ENCODE data around the gene PCDHGA3.
"Not testable (repeated sequence)": the region's sequence is repeated elsewhere in the genome, so short reads cannot be mapped to it uniquely, and the experiment has no call there.

Gene PCDHGA3

DNA sequence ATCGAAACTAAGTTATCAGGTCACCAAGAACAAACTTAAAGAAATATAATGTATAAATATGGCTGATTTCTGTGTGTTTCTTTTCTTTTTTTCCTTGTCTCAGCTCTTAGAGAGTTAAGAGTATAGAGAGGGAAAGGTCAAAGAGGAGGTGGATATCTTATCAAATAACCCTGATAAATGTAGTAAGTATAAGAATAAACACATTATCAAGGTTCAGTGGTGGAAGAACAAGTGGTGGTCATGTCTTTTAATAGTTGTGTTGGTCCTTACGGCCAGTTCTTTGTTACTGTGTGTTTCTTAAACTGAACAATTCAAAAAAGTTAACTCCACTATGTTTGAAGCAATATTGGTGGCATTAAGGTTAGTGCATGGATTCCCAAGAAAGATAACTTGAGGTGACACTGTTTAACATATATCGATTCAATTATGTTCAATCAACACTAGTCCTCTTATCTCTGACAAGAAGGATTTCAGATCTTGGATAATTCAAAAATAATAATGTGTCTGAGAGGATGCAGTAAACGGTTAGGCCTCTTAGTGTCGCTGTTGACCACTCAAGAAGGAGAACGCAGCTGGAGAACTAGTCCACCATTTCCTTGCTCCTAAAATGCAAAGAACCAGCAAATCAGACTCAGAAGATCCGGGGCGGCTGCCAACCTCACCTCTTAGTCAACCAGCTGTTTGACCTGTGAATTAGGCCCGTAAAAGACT lies at the start of gene PCDHGA3:
TSS of gene PCDHGA3 (plus strand) at position 588 of the 711 bp plus-strand sequence. CDS start 205 bp downstream, outside the sequence.
- no peak for DNase-seq (ENCODE audit: low spot score)

GRCh38 chr5:141298376-141298775 lies 45.3 kb upstream of the PCDHGA3 start:
- DNase-seq (ENCODE audit: low spot score), result no peak

DNA sequence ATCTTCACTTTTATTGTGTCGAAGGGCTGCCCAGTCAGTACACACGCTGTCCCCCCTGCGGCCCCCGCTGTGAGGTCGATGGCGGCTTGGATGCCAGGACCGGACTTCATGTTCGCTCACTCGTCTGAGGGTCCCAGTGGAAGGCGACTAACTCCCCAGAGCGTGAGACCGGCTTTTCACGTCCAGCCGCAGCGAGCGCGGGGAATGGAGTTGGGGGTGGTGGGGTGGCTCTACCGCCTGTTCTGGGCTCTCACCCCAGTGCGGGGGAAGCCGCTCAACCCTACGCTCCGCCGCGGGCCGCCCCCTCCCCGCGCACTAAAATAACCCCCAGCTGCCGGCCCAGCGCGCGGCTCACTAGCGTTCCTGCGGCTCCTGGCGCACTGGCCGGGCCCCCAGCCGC lies 39.9 kb upstream of the PCDHGA3 start, which contains the start of gene SLC25A2:
TSS of gene SLC25A2 (minus strand) at position 294 of the 400 bp plus-strand sequence. CDS start at position 110, 184 bp downstream.
- DNase-seq (ENCODE audit: low spot score), result no peak

GRCh38 chr5:141306630-141307029 lies 37.0 kb upstream of the PCDHGA3 start:
- no peak for DNase-seq (ENCODE audit: low spot score)

DNA sequence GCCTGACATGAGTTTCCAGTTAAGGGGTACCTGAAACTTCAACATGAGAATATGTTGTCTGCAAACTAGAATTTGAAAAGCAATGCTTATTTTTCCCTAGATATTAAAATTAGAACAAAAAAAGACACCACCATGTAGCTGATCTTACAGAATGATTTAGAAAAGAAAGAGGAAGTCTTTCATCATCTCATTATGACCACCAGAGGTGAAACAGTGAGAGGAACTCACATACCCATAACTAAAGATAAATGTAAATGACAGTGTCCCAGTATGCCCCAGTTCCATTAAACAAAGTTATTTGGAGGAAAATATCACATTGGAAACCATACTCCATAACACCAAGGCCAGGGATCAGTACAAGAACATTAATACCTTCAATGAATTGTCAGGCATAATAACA lies 29.9 kb upstream of the PCDHGA3 start:
- DNase-seq (ENCODE audit: low spot score), result no peak

GRCh38 chr5:141316963-141317362 lies 26.7 kb upstream of the PCDHGA3 start:
- DNase-seq (ENCODE audit: low spot score), result not testable (repeated sequence)

GRCh38 chr5:141319202-141319601 lies 24.4 kb upstream of the PCDHGA3 start:
- DNase-seq (ENCODE audit: low spot score), result no peak

- no peak for DNase-seq (ENCODE audit: low spot score)
Measured at GRCh38 chr5:141319699-141320098, 23.9 kb upstream of the PCDHGA3 start.

- peak; percentile 64 for DNase-seq (ENCODE audit: low spot score)
Measured at GRCh38 chr5:141320225-141321169, 23.1 kb upstream of the PCDHGA3 start, which contains the start of gene TAF7. Gene TAF7, minus strand, starts transcription at chr5:141320784. Its CDS starts 740 bp downstream, at chr5:141320044.

DNA sequence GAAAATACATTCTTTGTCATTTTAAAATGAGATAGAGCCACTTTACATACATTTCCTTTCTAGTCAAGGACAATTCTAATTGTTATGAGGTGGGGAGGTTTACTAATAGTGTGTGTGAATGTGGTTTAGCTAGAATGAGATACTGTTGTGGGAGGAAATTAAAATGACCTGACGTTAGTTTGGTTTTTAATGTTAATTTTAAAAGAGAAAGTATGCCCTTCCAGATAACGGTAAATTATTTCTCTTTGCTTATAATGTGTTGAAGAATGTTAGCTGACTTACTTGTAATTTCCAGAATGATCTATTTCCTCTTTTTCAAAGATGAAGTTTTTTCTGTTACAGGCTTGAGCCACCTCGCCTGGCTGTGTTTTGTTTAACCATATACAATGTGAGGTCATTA lies 21.4 kb upstream of the PCDHGA3 start:
- no peak for DNase-seq (ENCODE audit: low spot score)

DNA sequence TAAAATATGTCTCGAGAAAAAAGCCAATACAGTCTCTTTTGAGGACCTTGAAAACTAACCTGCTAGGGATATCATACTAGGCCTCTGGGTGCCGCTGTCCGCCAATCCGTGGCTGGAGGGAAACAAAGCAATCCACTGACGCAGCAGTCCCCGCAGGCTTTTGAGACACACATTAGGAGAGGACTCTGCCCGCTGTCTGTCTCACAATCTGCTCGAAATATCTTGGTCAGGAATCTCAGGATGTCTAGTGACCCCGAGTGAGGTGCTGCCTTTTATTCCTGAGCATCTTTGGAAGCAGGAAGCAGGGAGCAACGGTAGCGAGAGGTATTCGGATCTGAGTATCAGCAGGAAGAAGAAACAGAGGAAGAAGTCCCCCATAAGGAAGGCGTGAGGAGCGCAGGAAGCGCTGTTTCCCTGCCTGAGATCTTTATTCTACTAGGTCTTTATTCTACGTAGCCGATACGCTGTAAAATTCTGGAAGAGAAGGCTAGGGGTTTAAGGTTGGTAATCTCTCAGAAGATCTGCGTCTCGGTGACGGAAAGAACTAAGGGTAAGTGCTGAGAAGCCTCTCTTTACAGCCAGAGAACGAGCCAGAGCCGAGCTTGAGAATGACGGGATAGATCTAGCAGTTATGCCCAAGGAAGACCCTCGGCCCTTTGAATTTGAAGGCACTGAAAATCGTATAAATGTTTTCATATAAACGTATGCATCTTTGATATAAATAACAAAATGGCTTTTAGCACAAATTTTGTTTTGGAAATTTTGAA lies 17.4 kb upstream of the PCDHGA3 start:
- peak; percentile 64 for DNase-seq (ENCODE audit: low spot score)

GRCh38 chr5:141328231-141328630 lies 15.4 kb upstream of the PCDHGA3 start:
- DNase-seq (ENCODE audit: low spot score), result no peak

DNA sequence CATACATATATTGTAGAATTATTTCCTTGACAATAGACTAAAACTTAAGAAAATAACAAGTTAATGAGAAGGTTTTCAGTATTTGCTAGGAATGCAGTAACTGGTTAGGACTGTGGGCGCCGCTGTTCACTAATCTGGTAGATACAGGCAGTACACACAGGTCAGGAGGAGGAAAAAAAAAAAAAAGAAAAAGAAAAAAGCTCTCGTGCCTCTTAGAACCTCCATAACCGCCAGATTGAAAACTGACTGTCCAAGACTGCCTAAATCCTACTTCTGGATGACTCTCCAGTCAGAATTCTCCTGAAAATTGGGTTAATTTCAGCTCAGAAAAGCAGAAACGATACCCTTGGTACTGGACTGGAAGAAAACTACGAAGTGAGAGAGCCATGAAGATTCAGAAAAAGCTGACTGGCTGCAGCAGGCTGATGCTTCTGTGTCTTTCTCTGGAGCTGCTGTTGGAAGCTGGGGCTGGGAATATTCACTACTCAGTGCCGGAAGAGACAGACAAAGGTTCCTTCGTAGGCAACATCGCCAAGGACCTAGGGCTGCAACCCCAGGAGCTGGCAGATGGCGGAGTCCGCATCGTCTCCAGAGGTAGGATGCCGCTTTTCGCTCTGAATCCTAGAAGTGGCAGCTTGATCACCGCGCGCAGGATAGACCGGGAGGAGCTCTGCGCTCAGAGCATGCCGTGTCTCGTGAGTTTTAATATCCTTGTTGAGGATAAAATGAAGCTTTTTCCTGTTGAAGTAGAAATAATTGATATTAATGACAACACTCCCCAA lies 13.1 kb upstream of the PCDHGA3 start, which contains the start of gene PCDHGA1:
TSS of gene PCDHGA1 (plus strand) at position 216 of the 782 bp plus-strand sequence.
- peak; percentile 55 for DNase-seq (ENCODE audit: low spot score)

DNA sequence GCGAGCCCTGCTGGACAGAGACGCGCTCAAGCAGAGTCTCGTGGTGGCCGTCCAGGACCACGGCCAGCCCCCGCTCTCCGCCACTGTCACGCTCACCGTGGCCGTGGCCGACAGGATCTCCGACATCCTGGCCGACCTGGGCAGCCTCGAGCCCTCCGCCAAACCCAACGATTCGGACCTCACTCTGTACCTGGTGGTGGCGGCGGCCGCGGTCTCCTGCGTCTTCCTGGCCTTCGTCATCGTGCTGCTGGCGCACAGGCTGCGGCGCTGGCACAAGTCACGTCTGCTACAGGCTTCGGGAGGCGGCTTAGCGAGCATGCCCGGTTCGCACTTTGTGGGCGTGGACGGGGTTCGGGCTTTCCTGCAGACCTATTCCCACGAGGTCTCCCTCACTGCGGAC lies 11.1 kb upstream of the PCDHGA3 start:
- not testable (repeated sequence) for DNase-seq (ENCODE audit: low spot score)

GRCh38 chr5:141338538-141339306 lies 4.9 kb upstream of the PCDHGA3 start, which contains the start of gene PCDHGA2:
Gene PCDHGA2, plus strand, starts transcription at chr5:141338760.
- DNase-seq (ENCODE audit: low spot score), result peak; percentile 57

- DNase-seq (ENCODE audit: low spot score), result not testable (repeated sequence)
Measured at GRCh38 chr5:141340781-141341354, 2.8 kb upstream of the PCDHGA3 start.

GRCh38 chr5:141342773-141343172 lies 856 bp upstream of the PCDHGA3 start:
- no peak for DNase-seq (ENCODE audit: low spot score)

DNA sequence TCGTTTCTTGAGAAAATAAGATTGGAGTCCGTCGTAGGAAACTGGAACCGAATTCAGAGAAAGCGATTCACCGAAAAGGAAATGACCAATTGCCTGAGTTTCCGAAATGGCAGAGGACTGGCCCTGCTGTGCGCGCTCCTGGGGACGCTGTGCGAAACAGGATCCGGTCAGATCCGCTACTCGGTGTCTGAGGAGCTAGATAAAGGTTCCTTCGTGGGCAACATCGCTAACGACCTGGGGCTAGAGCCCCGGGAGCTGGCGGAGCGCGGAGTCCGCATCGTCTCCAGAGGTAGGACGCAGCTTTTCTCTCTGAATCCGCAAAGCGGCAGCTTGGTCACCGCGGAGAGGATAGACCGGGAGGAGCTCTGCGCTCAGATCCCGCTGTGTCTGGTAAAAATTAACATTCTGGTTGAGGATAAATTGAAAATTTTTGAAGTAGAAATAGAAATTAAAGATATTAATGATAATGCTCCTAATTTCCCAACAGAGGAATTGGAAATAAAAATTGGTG lies 379 bp downstream of the PCDHGA3 start:
- no peak for DNase-seq (ENCODE audit: low spot score)

DNA sequence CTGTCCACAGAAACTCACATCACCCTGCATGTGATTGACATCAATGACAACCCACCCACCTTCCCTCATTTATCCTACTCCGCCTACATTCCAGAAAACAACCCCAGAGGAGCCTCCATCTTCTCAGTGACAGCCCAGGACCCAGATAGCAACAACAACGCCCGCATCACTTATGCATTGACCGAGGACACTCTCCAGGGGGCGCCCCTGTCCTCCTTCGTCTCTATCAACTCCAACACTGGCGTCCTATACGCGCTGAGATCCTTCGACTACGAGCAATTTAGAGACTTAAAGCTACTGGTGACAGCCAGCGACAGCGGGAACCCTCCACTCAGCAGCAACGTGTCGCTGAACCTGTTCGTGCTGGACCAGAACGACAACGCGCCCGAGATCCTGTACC lies 1.7 kb downstream of the PCDHGA3 start:
- DNase-seq (ENCODE audit: low spot score), result no peak

GRCh38 chr5:141346017-141346416 lies 2.4 kb downstream of the PCDHGA3 start:
- DNase-seq (ENCODE audit: low spot score), result not testable (repeated sequence)

Measured in HuH-7.5 (cell line).